Mesodermal cell (in vitro differentiated cells): ENCODE measurements around the gene FOXK2.

Experiments used
- H3K27ac ChIP-seq: 2 replicates; pipeline ENCODE4 v1.7.0; 2013; ENCODE audit warnings: mild to moderate bottlenecking, low read depth, low read length, moderate library complexity; ENCODE audit not compliant: severe bottlenecking
- H3K36me3 ChIP-seq: 2 replicates; pipeline ENCODE4 v1.7.1; 2013; ENCODE audit warnings: mild to moderate bottlenecking, low read length, moderate library complexity; ENCODE audit not compliant: control insufficient read depth, insufficient read depth
- H3K4me1 ChIP-seq: one replicate; pipeline ENCODE4 v1.7.1; 2013; ENCODE audit warnings: mild to moderate bottlenecking, low read length; ENCODE audit not compliant: insufficient read depth, control insufficient read depth, poor library complexity, severe bottlenecking
- H3K4me3 ChIP-seq: 2 replicates; pipeline ENCODE4 v1.7.0; 2013; ENCODE audit warnings: low read length, control low read depth, mild to moderate bottlenecking; ENCODE audit not compliant: insufficient read depth, poor library complexity, severe bottlenecking; ENCODE audit errors: extremely low read depth
- H3K9me3 ChIP-seq: 2 replicates; pipeline ENCODE4 v1.7.1; 2013; ENCODE audit warnings: mild to moderate bottlenecking, low read length, moderate library complexity; ENCODE audit not compliant: control insufficient read depth
- WGBS, 2 experiments: methylation state at CpG; one replicate each; pipeline ENCODE4 v1.1.5; 2013; ENCODE audit warnings: missing lambda C conversion rate in 2 of 2; ENCODE audit not compliant: insufficient coverage in 2 of 2; 5-methylcytosine and 5-hydroxymethylcytosine counted together

The FOXK2 gene

GRCh38 chr17:82592289-82592766 is 72.8 kb downstream of the FOXK2 start:
- Histone ChIP-seq H3K27ac (peak overlapping the region; percentile 62), H3K9me3 (no peaks in the 10 kb centered on the region), H3K4me3 (no peak overlapping the region), H3K36me3 (peaks cover 73% of the 10 kb centered on the region), H3K4me1 (peaks cover 11% of the 10 kb centered on the region)
- WGBS, 2 experiments: 91 to 92% methylated on average over 9 of the region's 9 CpGs

- peaks cover 73% of the 10 kb centered on the region for H3K36me3 ChIP-seq
- peak overlapping the region; percentile 62 for H3K27ac ChIP-seq
- no peaks in the 10 kb centered on the region for H3K9me3 ChIP-seq
- H3K4me3 ChIP-seq: peak overlapping the region; percentile 18
- H3K4me1 ChIP-seq: peaks cover 11% of the 10 kb centered on the region
- 42 to 48% methylated on average over 28 of the region's 29 CpGs for WGBS, 2 experiments
Measured at GRCh38 chr17:82592767-82593589, 73.4 kb downstream of the FOXK2 start.

- Histone ChIP-seq H3K27ac (peak overlapping the region; percentile 59), H3K9me3 (no peaks in the 10 kb centered on the region), H3K4me1 (peaks cover 14% of the 10 kb centered on the region), H3K4me3 (peak overlapping the region; percentile 18), H3K36me3 (peaks cover 72% of the 10 kb centered on the region)
- WGBS, 2 experiments: 86 to 88% methylated on average over 29 of the region's 29 CpGs
Measured at GRCh38 chr17:82593590-82594087, 74.1 kb downstream of the FOXK2 start.

GRCh38 chr17:82594571-82594970 is 75.0 kb downstream of the FOXK2 start:
- no peak overlapping the region for H3K4me3 ChIP-seq
- H3K9me3 ChIP-seq: no peaks in the 10 kb centered on the region
- no peak overlapping the region for H3K27ac ChIP-seq
- peaks cover 75% of the 10 kb centered on the region for H3K36me3 ChIP-seq
- H3K4me1 ChIP-seq: peaks cover 14% of the 10 kb centered on the region
- 96 to 97% methylated on average over 10 to 11 of the region's 11 CpGs for WGBS, 2 experiments

- 96 to 99% methylated on average over 17 to 21 of the region's 21 CpGs for WGBS, 2 experiments
- H3K36me3 ChIP-seq: peaks cover 82% of the 10 kb centered on the region
- H3K9me3 ChIP-seq: no peaks in the 10 kb centered on the region
- peaks cover 14% of the 10 kb centered on the region for H3K4me1 ChIP-seq
- H3K4me3 ChIP-seq: no peak overlapping the region
- no peak overlapping the region for H3K27ac ChIP-seq
Measured at GRCh38 chr17:82595893-82596292, 76.4 kb downstream of the FOXK2 start.

- Histone ChIP-seq H3K4me3 (no peak overlapping the region), H3K27ac (no peak overlapping the region), H3K9me3 (no peaks in the 10 kb centered on the region), H3K4me1 (peaks cover 14% of the 10 kb centered on the region), H3K36me3 (peaks cover 82% of the 10 kb centered on the region)
- 92 to 93% methylated on average over 13 to 14 of the region's 16 CpGs for WGBS, 2 experiments
Measured at GRCh38 chr17:82596296-82596695, 76.8 kb downstream of the FOXK2 start.

- no peak overlapping the region for H3K4me3 ChIP-seq
- no peaks in the 10 kb centered on the region for H3K9me3 ChIP-seq
- H3K4me1 ChIP-seq: peaks cover 17% of the 10 kb centered on the region
- H3K36me3 ChIP-seq: peaks cover 84% of the 10 kb centered on the region
- WGBS, 2 experiments: 94 to 96% methylated on average over 28 to 29 of the region's 33 CpGs
- no peak overlapping the region for H3K27ac ChIP-seq
Measured at GRCh38 chr17:82596837-82597672, 77.5 kb downstream of the FOXK2 start.

- Histone ChIP-seq H3K4me1 (peaks cover 11% of the 10 kb centered on the region), H3K9me3 (no peaks in the 10 kb centered on the region), H3K36me3 (peaks cover 94% of the 10 kb centered on the region), H3K27ac (peak overlapping the region; percentile 41), H3K4me3 (no peak overlapping the region)
- 95% methylated on average over 21 to 23 of the region's 23 CpGs for WGBS, 2 experiments
Measured at GRCh38 chr17:82598256-82599119, 79.0 kb downstream of the FOXK2 start.

- Histone ChIP-seq H3K27ac (no peak overlapping the region), H3K4me1 (peaks cover 6% of the 10 kb centered on the region), H3K4me3 (no peak overlapping the region), H3K9me3 (no peaks in the 10 kb centered on the region), H3K36me3 (peaks cover 97% of the 10 kb centered on the region)
- 91 to 96% methylated on average over 18 to 21 of the region's 26 CpGs for WGBS, 2 experiments
Measured at GRCh38 chr17:82599674-82600661, 80.4 kb downstream of the FOXK2 start.
